WTC11 (cell line): ENCODE results near the gene KRTCAP3. TPM values are rescaled to one million over a fixed set of nuclear protein-coding genes. Genes with fewer than 3 reads are reported as not detected.

ENCODE experiments used
- ATAC-seq: fragments of 200-7000 bp; cut with Tn5 transposase; 2 replicates; pipeline ENCODE4 v1.10.0; 2021; ENCODE audit warnings: mild to moderate bottlenecking, moderate library complexity
- CTCF ChIA-PET: fragments of 300-600 bp; sonication (Branson Sonifier 250); formaldehyde crosslinking; loops from one replicate; lab custom pipeline; 2021; ENCODE audit warnings: antibody characterized with exemption; lab: Charles Lee
- POLR2A ChIA-PET: fragments of 350-600 bp; sonication (Branson Sonifier 250); formaldehyde crosslinking; loops from one replicate; lab custom pipeline; 2021; ENCODE audit warnings: antibody characterized with exemption; lab: Charles Lee
- DNase-seq: peaks from one replicate; pipeline ENCODE4 v3.0.0; 2021; ENCODE audit warnings: low spot score
- H3K27ac Mint-ChIP-seq: 2 replicates; pipeline ENCODE4 v1.8.0; 2021; ENCODE audit warnings: mixed read lengths
- H3K27me3 Mint-ChIP-seq: 2 replicates; pipeline ENCODE4 v1.8.0; 2021; ENCODE audit warnings: low read depth, mild to moderate bottlenecking, moderate library complexity, mixed read lengths
- H3K36me3 Mint-ChIP-seq: 2 replicates; pipeline ENCODE4 v1.8.0; 2021; ENCODE audit warnings: mixed read lengths
- H3K4me1 Mint-ChIP-seq: 2 replicates; pipeline ENCODE4 v1.8.0; 2022; ENCODE audit warnings: mixed read lengths
- H3K4me3 Mint-ChIP-seq: 2 replicates; pipeline ENCODE4 v1.8.0; 2021; ENCODE audit warnings: mild to moderate bottlenecking, moderate library complexity, mixed read lengths
- H3K9me3 Mint-ChIP-seq: 2 replicates; pipeline ENCODE4 v1.8.0; 2021; ENCODE audit warnings: mixed read lengths
- CBFB ChIP-seq: sonication (generic); formaldehyde crosslinking; IDR thresholded peaks from 2 replicates; pipeline ENCODE4 v1.8.1; 2022; ENCODE audit warnings: mild to moderate bottlenecking, low read depth, missing genetic modification reagents
- CDX4 ChIP-seq: fragments of 250-450 bp; sonication (Bioruptor Pico); IDR thresholded peaks from 2 replicates; pipeline ENCODE4 v1.9.0; 2021; ENCODE audit warnings: moderate library complexity, mild to moderate bottlenecking, inconsistent platforms, borderline replicate concordance
- CREB1 ChIP-seq: sonication (generic); formaldehyde crosslinking; IDR thresholded peaks from 2 replicates; pipeline ENCODE4 v1.8.0; 2023; ENCODE audit warnings: mild to moderate bottlenecking, missing genetic modification reagents
- E2F4 ChIP-seq: sonication (generic); formaldehyde crosslinking; IDR thresholded peaks from 2 replicates; pipeline ENCODE4 v1.8.1; 2022; ENCODE audit warnings: low read depth, mild to moderate bottlenecking, moderate library complexity, missing genetic modification reagents, borderline replicate concordance
- FOXJ3 ChIP-seq: sonication (generic); formaldehyde crosslinking; IDR thresholded peaks from 2 replicates; pipeline ENCODE4 v1.9.0; 2021; ENCODE audit warnings: missing genetic modification reagents, mild to moderate bottlenecking, borderline replicate concordance
- FOXK1 ChIP-seq: sonication (generic); formaldehyde crosslinking; IDR thresholded peaks from 2 replicates; pipeline ENCODE4 v1.8.0; 2022; ENCODE audit warnings: mild to moderate bottlenecking, moderate library complexity, missing genetic modification reagents
- FOXP1 ChIP-seq: sonication (generic); formaldehyde crosslinking; IDR thresholded peaks from 2 replicates; pipeline ENCODE4 v1.8.0; 2022; ENCODE audit warnings: missing genetic modification reagents, mild to moderate bottlenecking, moderate library complexity, borderline replicate concordance
- HMGA2 ChIP-seq: fragments of 250-450 bp; sonication (Bioruptor Pico); IDR thresholded peaks from 2 replicates; pipeline ENCODE4 v1.4.0; 2021; ENCODE audit warnings: mild to moderate bottlenecking, moderate library complexity
- IRF1 ChIP-seq: sonication (generic); formaldehyde crosslinking; IDR thresholded peaks from 2 replicates; pipeline ENCODE4 v1.8.0; 2023; ENCODE audit warnings: missing genetic modification reagents
- JAZF1 ChIP-seq: fragments of 250-450 bp; sonication (Bioruptor Pico); IDR thresholded peaks from 2 replicates; pipeline ENCODE4 v1.9.0; 2021; ENCODE audit warnings: moderate library complexity, mild to moderate bottlenecking, inconsistent platforms
- MAX ChIP-seq: sonication (generic); formaldehyde crosslinking; IDR thresholded peaks from 2 replicates; pipeline ENCODE4 v1.8.0; 2022; ENCODE audit warnings: mild to moderate bottlenecking, missing genetic modification reagents
- NFE2L1 ChIP-seq: sonication (generic); formaldehyde crosslinking; IDR thresholded peaks from 2 replicates; pipeline ENCODE4 v1.8.1; 2023; ENCODE audit warnings: missing genetic modification reagents
- NFYB ChIP-seq: sonication (generic); formaldehyde crosslinking; conservative IDR thresholded peaks from 2 replicates; pipeline ENCODE4 v1.8.0; 2022; ENCODE audit warnings: low read depth, missing genetic modification reagents
- SMAD3 ChIP-seq: sonication (generic); formaldehyde crosslinking; IDR thresholded peaks from 2 replicates; pipeline ENCODE4 v1.8.0; 2022; ENCODE audit warnings: missing genetic modification reagents, mild to moderate bottlenecking, borderline replicate concordance
- SOX15 ChIP-seq: fragments of 250-450 bp; sonication (Bioruptor Pico); IDR thresholded peaks from 2 replicates; pipeline ENCODE4 v1.9.0; 2021; ENCODE audit warnings: mild to moderate bottlenecking
- SP1 ChIP-seq: sonication (generic); formaldehyde crosslinking; conservative IDR thresholded peaks from 2 replicates; pipeline ENCODE4 v1.8.1; 2022; ENCODE audit warnings: missing genetic modification reagents
- TCF7 ChIP-seq: sonication (generic); formaldehyde crosslinking; IDR thresholded peaks from 2 replicates; pipeline ENCODE4 v1.8.0; 2022; ENCODE audit warnings: mild to moderate bottlenecking, low read depth, missing genetic modification reagents, moderate library complexity
- TEAD1 ChIP-seq: sonication (generic); formaldehyde crosslinking; IDR thresholded peaks from 2 replicates; pipeline ENCODE4 v1.8.0; 2022; ENCODE audit warnings: mild to moderate bottlenecking, missing genetic modification reagents
- TEAD4 ChIP-seq: sonication (generic); formaldehyde crosslinking; IDR thresholded peaks from 2 replicates; pipeline ENCODE4 v1.8.0; 2022; ENCODE audit warnings: mild to moderate bottlenecking, missing genetic modification reagents
- TP53 ChIP-seq: sonication (generic); formaldehyde crosslinking; IDR thresholded peaks from 2 replicates; pipeline ENCODE4 v1.8.1; 2023; ENCODE audit warnings: mild to moderate bottlenecking, missing genetic modification reagents
- USF1 ChIP-seq: sonication (generic); formaldehyde crosslinking; IDR thresholded peaks from 2 replicates; pipeline ENCODE4 v1.8.0; 2022; ENCODE audit warnings: mild to moderate bottlenecking, missing genetic modification reagents
- ZNF121 ChIP-seq: sonication (generic); formaldehyde crosslinking; IDR thresholded peaks from 2 replicates; pipeline ENCODE4 v1.8.0; 2023; ENCODE audit warnings: missing genetic modification reagents
- ZNF263 ChIP-seq: sonication (generic); formaldehyde crosslinking; IDR thresholded peaks from 2 replicates; pipeline ENCODE4 v1.8.1; 2022; ENCODE audit warnings: low read depth, mild to moderate bottlenecking, moderate library complexity, missing genetic modification reagents
- ZNF671 ChIP-seq: fragments of 250-450 bp; sonication (Bioruptor Pico); IDR thresholded peaks from 2 replicates; pipeline ENCODE4 v1.8.0; 2021; ENCODE audit warnings: mild to moderate bottlenecking
- total RNA-seq: library from RNA; stranded (reverse); gene quantifications from 3 replicates; pipeline ENCODE4 v1.2.3, GENCODE V29; 2021

Gene KRTCAP3
- total RNA-seq, 1 experiment from 2014 or later, result 41.9 TPM

- no peak for TF ChIP-seq USF1
These were observed 6.2 kb downstream of the KRTCAP3 start (continued) for GRCh38 chr2:27448381-27448780.

GRCh38 chr2:27451095-27451494 lies 8.9 kb downstream of the KRTCAP3 start:
- no peak for DNase-seq
- Mint-ChIP-seq H3K4me3 (no peak overlapping the region), H3K9me3 (no peaks in the 10 kb centered on the region), H3K4me1 (no peaks in the 10 kb centered on the region), H3K36me3 (peaks cover 5% of the 10 kb centered on the region; the same call in 1 of the 2 replicates), H3K27ac (no peak overlapping the region), H3K27me3 (no peaks in the 10 kb centered on the region)
- CTCF ChIA-PET, result no interaction called here
- POLR2A ChIA-PET, result no interaction called here
- no peak for ATAC-seq
- TF ChIP-seq TP53 (CRISPR knock-in tag), result no peak
- TF ChIP-seq FOXK1, result no peak
- no peak for TF ChIP-seq IRF1
- TF ChIP-seq SMAD3 (CRISPR knock-in tag), result no peak
- TF ChIP-seq SOX15 (CRISPR knock-in tag), result no peak
- TF ChIP-seq MAX, result no peak
- TF ChIP-seq CDX4 (CRISPR knock-in tag), result no peak
- no peak for TF ChIP-seq ZNF671 (CRISPR knock-in tag)
- no peak for TF ChIP-seq ZNF263 (CRISPR knock-in tag)
- TF ChIP-seq ZNF121, result no peak
- TF ChIP-seq E2F4 (CRISPR knock-in tag), result no peak
- TF ChIP-seq HMGA2 (CRISPR knock-in tag), result no peak
- TF ChIP-seq NFYB (CRISPR knock-in tag), result no peak
- TF ChIP-seq USF1, result no peak
- no peak for TF ChIP-seq NFE2L1
- no peak for TF ChIP-seq SP1
- no peak for TF ChIP-seq TCF7
- no peak for TF ChIP-seq FOXP1 (CRISPR knock-in tag)
- TF ChIP-seq CBFB (CRISPR knock-in tag), result no peak
- TF ChIP-seq FOXJ3 (CRISPR knock-in tag), result no peak

- ATAC-seq (peak; percentile 80), DNase-seq (no peak)
- ChIA-PET POLR2A (no interaction called here), CTCF (interaction anchor here (1.2 to 2.0 kb wide), 3 partner anchors 13 to 168 kb away, joined by 3 to 8 read pairs (median 3); no protein-coding TSS in a partner anchor)
- TF ChIP-seq TEAD4 (CRISPR knock-in tag) (no peak), CREB1 (CRISPR knock-in tag) (no peak), JAZF1 (CRISPR knock-in tag) (no peak), IRF1 (no peak), TEAD1 (CRISPR knock-in tag) (no peak)
- Mint-ChIP-seq H3K9me3 (no peaks in the 10 kb centered on the region), H3K4me3 (no peak overlapping the region), H3K27ac (no peak overlapping the region), H3K27me3 (no peaks in the 10 kb centered on the region), H3K4me1 (no peaks in the 10 kb centered on the region), H3K36me3 (peaks cover 5% of the 10 kb centered on the region)
These were observed 11.8 kb downstream of the KRTCAP3 start for GRCh38 chr2:27453968-27454367.
